Naive thymus-derived CD8-positive, alpha-beta T cell (primary cell): ENCODE data around the gene ZNF492. TPM values are rescaled to one million over a fixed set of nuclear protein-coding genes. Genes with fewer than 3 reads are reported as not detected.

Experiments
- ATAC-seq, 2 donors: fragments of 150-1000 bp; cut with Tn5 transposase in 1 of 2; sonication (Bioruptor Pico), chemical (Tn5 transposase) in 1 of 2; 1 replicate in 1 of 2; 2 replicates in 1 of 2; pipeline ENCODE4 v1.10.0; 2021; ENCODE audit warnings: mild to moderate bottlenecking in 2 of 2, moderate library complexity in 2 of 2
- POLR2A ChIA-PET: fragments of 350-600 bp; sonication (Branson Sonifier 250); formaldehyde crosslinking; loops from one replicate; lab custom pipeline; 2021; ENCODE audit warnings: antibody characterized with exemption; lab: Charles Lee
- DNase-seq, 10 donors: peaks; one replicate each; pipeline versions ENCODE4 v3.0.0 to v3.0.0-alpha.2; 2020 to 2022
- H3K27ac Mint-ChIP-seq, 10 donors: one replicate each; pipeline ENCODE4 v1.8.0; 2020 to 2022; ENCODE audit warnings: mild to moderate bottlenecking in 10 of 10, mixed read lengths in 10 of 10, moderate library complexity in 4 of 10, inconsistent platforms in 1 of 10
- H3K27me3 Mint-ChIP-seq, 5 donors: one replicate each; pipeline ENCODE4 v1.8.0; 2021 to 2022; ENCODE audit warnings: mixed read lengths in 5 of 5
- H3K36me3 Mint-ChIP-seq, 3 donors: one replicate each; pipeline ENCODE4 v1.8.0; 2020 to 2022; ENCODE audit warnings: mixed read lengths in 3 of 3, mild to moderate bottlenecking in 2 of 3, inconsistent platforms in 1 of 3
- H3K4me1 Mint-ChIP-seq, 4 donors: one replicate each; pipeline ENCODE4 v1.8.0; 2021 to 2022; ENCODE audit warnings: mixed read lengths in 4 of 4
- H3K4me3 Mint-ChIP-seq, 10 donors: one replicate each; pipeline ENCODE4 v1.8.0; 2020 to 2022; ENCODE audit warnings: mild to moderate bottlenecking in 10 of 10, mixed read lengths in 10 of 10, moderate library complexity in 6 of 10, inconsistent platforms in 1 of 10
- H3K9me3 Mint-ChIP-seq, 9 donors: one replicate each; pipeline ENCODE4 v1.8.0; 2020 to 2022; ENCODE audit warnings: mixed read lengths in 9 of 9, mild to moderate bottlenecking in 3 of 9, inconsistent platforms in 1 of 9, moderate library complexity in 1 of 9
- polyA plus RNA-seq, 3 donors: library from polyadenylated mRNA; unstranded; fragments of 300-500 nt; fragmentation: Illumina TruSeq; gene quantifications; one replicate each; pipeline ENCODE4 v1.2.3, GENCODE V29; 2021
- total RNA-seq, 8 experiments: library from RNA in 2 of 8; stranded (reverse) in 2 of 8; gene quantifications; one replicate each; pipeline ENCODE4 v1.2.3 and lab custom pipeline; 2021 to 2026

The ZNF492 gene
- total and polyA plus RNA-seq, 5 experiments from 2014 or later = 0.07 to 1.3 (median 0.34) TPM

- Mint-ChIP-seq H3K4me3 (no peak overlapping the region), H3K27ac (no peak overlapping the region), H3K9me3 (peaks cover 0 to 41% (median 12%) of the 10 kb centered on the region in 9 donors), H3K4me1 (no peaks in the 10 kb centered on the region), H3K36me3 (peaks cover 0 to 15% (median 0%) of the 10 kb centered on the region in 3 donors), H3K27me3 (no peaks in the 10 kb centered on the region)
- ATAC-seq = no peak
- no peak for DNase-seq
- POLR2A ChIA-PET = no interaction called here
Observed at GRCh38 chr19:22708983-22709382, 74.9 kb downstream of the ZNF492 start.

Other genes starting within 250 kb of the ZNF492 start
- not detected for gene ZNF98, start 212.0 kb upstream of the ZNF492 start, total RNA-seq
- gene ZNF98, start 212.0 kb upstream of the ZNF492 start, polyA plus RNA-seq = not detected
- gene ZNF99, start 149.8 kb downstream of the ZNF492 start, total RNA-seq = under 1 TPM in 1 of 2 experiments, not detected in 1; 0.05 TPM
- gene ZNF99, start 149.8 kb downstream of the ZNF492 start, polyA plus RNA-seq = not detected
- not detected for gene ZNF723, start 198.0 kb downstream of the ZNF492 start, total RNA-seq
- gene ZNF723, start 198.0 kb downstream of the ZNF492 start, polyA plus RNA-seq = not detected